Endothelial cell of umbilical vein (primary cell): ENCODE measurements around the gene HES3. TPM values are rescaled to one million over a fixed set of nuclear protein-coding genes. Genes with fewer than 3 reads are reported as not detected.

Source experiments
- BruUV-seq: library from RNA; stranded (reverse); fragments of 400-500 nt; replicated peaks from 2 replicates; lab custom pipeline; 2021; lab: Mats Ljungman, UMichigan
- CTCF ChIA-PET: fragments of 300-600, 350-600 bp; sonication (Branson Sonifier 250); formaldehyde crosslinking; loops from one replicate; lab custom pipeline; 2021; ENCODE audit warnings: antibody characterized with exemption, inconsistent platforms; lab: Charles Lee
- POLR2A ChIA-PET: fragments of 300-600, 350-600 bp; sonication (Branson Sonifier 250); formaldehyde crosslinking; loops from one replicate; lab custom pipeline; 2021; ENCODE audit warnings: antibody characterized with exemption, inconsistent platforms; lab: Charles Lee
- DNase-seq: peaks from one replicate; pipeline ENCODE4 v3.0.0-alpha.2; 2011; ENCODE audit warnings: low read depth, low spot score
- FAIRE-seq: peaks from 2 replicates; lab custom pipeline; 2011; peaks lifted over from hg19 to GRCh38; lab: Jason Lieb, UNC
- H2AFZ ChIP-seq: 2 replicates; pipeline ENCODE4 v1.6.0; 2012; ENCODE audit warnings: low read depth, low read length, control low read depth, inconsistent platforms
- H3K27ac ChIP-seq: 2 replicates; pipeline ENCODE4 v1.5.1; 2011; ENCODE audit warnings: low read depth, mild to moderate bottlenecking, control low read depth, low read length, moderate library complexity; ENCODE audit not compliant: insufficient read depth
- H3K27me3 ChIP-seq, 2 experiments: 2 replicates each; pipeline versions ENCODE4 v1.6.0 to v1.6.1; 2011; ENCODE audit warnings: low read length in 2 of 2, mixed read lengths in 1 of 2; ENCODE audit not compliant: control insufficient read depth in 2 of 2, insufficient read depth in 2 of 2
- H3K36me3 ChIP-seq, 2 experiments: 2 replicates in 1 of 2; 3 replicates in 1 of 2; pipeline ENCODE4 v1.5.1; 2011; ENCODE audit warnings: low read length in 2 of 2, mild to moderate bottlenecking in 1 of 2, moderate library complexity in 1 of 2; ENCODE audit not compliant: control insufficient read depth in 2 of 2, insufficient read depth in 2 of 2; ENCODE audit errors: extremely low read depth in 1 of 2
- H3K4me1 ChIP-seq: 3 replicates; pipeline ENCODE4 v1.5.1; 2011; ENCODE audit warnings: mild to moderate bottlenecking, low read length; ENCODE audit not compliant: control insufficient read depth, insufficient read depth; ENCODE audit errors: extremely low read depth
- H3K4me2 ChIP-seq: 2 replicates; pipeline ENCODE4 v1.6.1; 2011; ENCODE audit warnings: low read length, control low read depth, mixed read lengths; ENCODE audit not compliant: insufficient read depth
- H3K4me3 ChIP-seq, 3 experiments: fragments of 200-600 bp in 1 of 3; sonication (generic), shearing (Covaris generic) in 1 of 3; replicated peaks in 1 of 3; 2 replicates each; pipeline ENCODE4 v1.5.1; 2011 to 2016; ENCODE audit warnings: control low read depth in 3 of 3, low read length in 3 of 3, mild to moderate bottlenecking in 2 of 3, inconsistent platforms in 1 of 3, low read depth in 1 of 3, moderate library complexity in 1 of 3; ENCODE audit not compliant: insufficient read depth in 1 of 3
- H3K79me2 ChIP-seq: 2 replicates; pipeline ENCODE4 v1.6.0; 2012; ENCODE audit warnings: low read length, inconsistent platforms; ENCODE audit not compliant: control insufficient read depth, insufficient read depth
- H3K9ac ChIP-seq: replicated peaks from 2 replicates; pipeline ENCODE3; 2011; ENCODE audit warnings: low read length, control low read depth; ENCODE audit not compliant: insufficient read depth; ENCODE audit errors: extremely low read depth
- H3K9me1 ChIP-seq: replicated peaks from 3 replicates; pipeline ENCODE4 v1.6.0; 2011; ENCODE audit warnings: mild to moderate bottlenecking, low read length; ENCODE audit not compliant: control insufficient read depth, insufficient read depth; ENCODE audit errors: extremely low read depth
- H3K9me3 ChIP-seq: replicated peaks from 2 replicates; pipeline ENCODE4 v1.5.1; 2012; ENCODE audit warnings: low read length, inconsistent platforms; ENCODE audit not compliant: control insufficient read depth, insufficient read depth
- H4K20me1 ChIP-seq: replicated peaks from 2 replicates; pipeline ENCODE3; 2011; ENCODE audit warnings: mild to moderate bottlenecking, low read length; ENCODE audit not compliant: control insufficient read depth, insufficient read depth; ENCODE audit errors: extremely low read depth
- CTCF ChIP-seq, 2 donors: IDR thresholded peaks; 1 replicate in 1 of 2; 2 replicates in 1 of 2; pipeline ENCODE4 v1.5.1; 2011; ENCODE audit warnings: low read length in 2 of 2, mild to moderate bottlenecking in 2 of 2, moderate library complexity in 2 of 2, control low read depth in 1 of 2, inconsistent platforms in 1 of 2, low read depth in 1 of 2; ENCODE audit not compliant: insufficient read depth in 1 of 2; ENCODE audit errors: extremely low read depth in 1 of 2
- EZH2 ChIP-seq: IDR thresholded peaks from 2 replicates; pipeline ENCODE4 v1.6.1; 2012; ENCODE audit warnings: borderline replicate concordance, low read depth, mild to moderate bottlenecking, moderate library complexity, low read length, inconsistent platforms; ENCODE audit not compliant: severe bottlenecking
- FOS ChIP-seq: IDR thresholded peaks from 2 replicates; pipeline ENCODE4 v1.6.1; 2011; ENCODE audit warnings: mild to moderate bottlenecking, low read length, moderate library complexity, borderline replicate concordance; ENCODE audit not compliant: insufficient read depth
- GATA2 ChIP-seq: IDR thresholded peaks from 2 replicates; pipeline ENCODE4 v1.7.0; 2011; ENCODE audit warnings: low read depth, mild to moderate bottlenecking, moderate library complexity, mixed read lengths, low read length; ENCODE audit not compliant: insufficient read length, insufficient read depth
- JUN ChIP-seq: IDR thresholded peaks from 2 replicates; pipeline ENCODE4 v1.6.1; 2011; ENCODE audit warnings: borderline replicate concordance, low read depth; ENCODE audit not compliant: insufficient read length, insufficient read depth
- MAX ChIP-seq: IDR thresholded peaks from 2 replicates; pipeline ENCODE4 v1.6.1; 2011; ENCODE audit not compliant: insufficient read depth, insufficient read length
- MYC ChIP-seq: IDR thresholded peaks from one replicate; pipeline ENCODE4 v1.6.1; 2011; ENCODE audit warnings: mild to moderate bottlenecking, low read depth, low read length
- POLR2A ChIP-seq: IDR thresholded peaks from 2 replicates; pipeline ENCODE4 v1.6.1; 2012; ENCODE audit warnings: low read depth, mild to moderate bottlenecking, control low read depth, low read length
- POLR2AphosphoS5 ChIP-seq: IDR thresholded peaks from 2 replicates; pipeline ENCODE4 v1.6.1; 2012; ENCODE audit warnings: low read depth, mild to moderate bottlenecking, control low read depth, low read length, moderate library complexity; ENCODE audit not compliant: insufficient read depth
- dilution Hi-C: fragments of 300-500 bp; cut with MboI; formaldehyde crosslinking; loops from one replicate; pipeline ENCODE4 v1.15.0; 2019; ENCODE audit warnings: low sequenced_read_pairs; ENCODE audit not compliant: extremely low pct_ligation_motif_present
- intact Hi-C: fragments of 100-400 bp; cut with micrococcal nuclease; formaldehyde crosslinking; loops from one replicate; pipeline ENCODE4 v1.10.0; 2022
- polyA plus RNA-seq, 4 experiments: library from polyadenylated mRNA; depleted of rRNA in 3 of 4; stranded (reverse) in 3 of 4; unstranded in 1 of 4; fragments of >200 nt; gene quantifications; 2 replicates each; pipeline versions ENCODE4 v1.2.1 to v1.2.3, GENCODE V29; 2011 to 2012; ENCODE audit warnings: missing spikeins in 1 of 4
- total RNA-seq: library from RNA; stranded (reverse); gene quantifications from 2 replicates; pipeline ENCODE4 v1.2.3, GENCODE V29; 2021

HES3 gene
- total and polyA plus RNA-seq, 2 donors (not counting 3 experiments of a cell fraction or from before 2014, with no cell fraction given) = not detected

GRCh38 chr1:6207075-6207885, 36.7 kb upstream of the HES3 start:
- Histone ChIP-seq H3K4me1 (peaks cover 22% of the 10 kb centered on the region), H3K36me3 (no peaks in the 10 kb centered on the region), H3K27ac (no peak overlapping the region), H3K79me2 (no peaks in the 10 kb centered on the region), H3K4me3 (no peak overlapping the region), H3K27me3 (peaks cover 6 to 11% of the 10 kb centered on the region in 2 experiments), H3K9me1 (no peaks in the 10 kb centered on the region), H3K9me3 (no peaks in the 10 kb centered on the region), H3K4me2 (no peak overlapping the region), H2AFZ (no peak overlapping the region), H3K9ac (no peak overlapping the region), H4K20me1 (no peaks in the 10 kb centered on the region)
- TF ChIP-seq EZH2 (no peak), POLR2AphosphoS5 (no peak), POLR2A (no peak), CTCF (IDR thresholded peaks at IDR 0.05; ENCODE audit: extremely low read depth in 1 of 2, insufficient read depth in 1 of 2, low read depth in 1 of 2, low read length in 2 of 2) (no peak), MAX (no peak), FOS (no peak), MYC (no peak), JUN (no peak), GATA2 (no peak)
- FAIRE-seq (no peak), DNase-seq (no peak)
- no TSS peak for BruUV-seq
- intact Hi-C loops (loop anchor here (1.0 kb wide), 1 partner anchor 217 kb away; the partner anchor contains the start of gene ESPN), dilution Hi-C loops (no loop called here)
- POLR2A ChIA-PET = interaction anchor here (0.6 kb wide), 1 partner anchor 39 kb away, joined by 6 read pairs; no protein-coding TSS in a partner anchor
- CTCF ChIA-PET = interaction anchor here (1.1 to 4.2 kb wide), 9 partner anchors 9 to 154 kb away, joined by 3 to 30 read pairs (median 7); partner anchors contain the start of gene ICMT
